ENCODE data around the gene KRTAP9-6.

- TF ChIP-seq CTCF (conservative IDR thresholded peaks at IDR 0.05; ENCODE audit: low read depth, low read length), result no peak
- TF ChIP-seq EZH2 (IDR thresholded peaks at IDR 0.05; ENCODE audit: borderline replicate concordance, low read depth, low read length, poor library complexity, severe bottlenecking), result no peak
Measured at GRCh38 chr17:41307647-41308046, 42.5 kb downstream of the KRTAP9-6 start.
